ENCODE data around the gene EVPLL.

- TF ChIP-seq POLR2AphosphoS5 (IDR thresholded peaks at IDR 0.05): no peak
- TF ChIP-seq, protein P1, sequence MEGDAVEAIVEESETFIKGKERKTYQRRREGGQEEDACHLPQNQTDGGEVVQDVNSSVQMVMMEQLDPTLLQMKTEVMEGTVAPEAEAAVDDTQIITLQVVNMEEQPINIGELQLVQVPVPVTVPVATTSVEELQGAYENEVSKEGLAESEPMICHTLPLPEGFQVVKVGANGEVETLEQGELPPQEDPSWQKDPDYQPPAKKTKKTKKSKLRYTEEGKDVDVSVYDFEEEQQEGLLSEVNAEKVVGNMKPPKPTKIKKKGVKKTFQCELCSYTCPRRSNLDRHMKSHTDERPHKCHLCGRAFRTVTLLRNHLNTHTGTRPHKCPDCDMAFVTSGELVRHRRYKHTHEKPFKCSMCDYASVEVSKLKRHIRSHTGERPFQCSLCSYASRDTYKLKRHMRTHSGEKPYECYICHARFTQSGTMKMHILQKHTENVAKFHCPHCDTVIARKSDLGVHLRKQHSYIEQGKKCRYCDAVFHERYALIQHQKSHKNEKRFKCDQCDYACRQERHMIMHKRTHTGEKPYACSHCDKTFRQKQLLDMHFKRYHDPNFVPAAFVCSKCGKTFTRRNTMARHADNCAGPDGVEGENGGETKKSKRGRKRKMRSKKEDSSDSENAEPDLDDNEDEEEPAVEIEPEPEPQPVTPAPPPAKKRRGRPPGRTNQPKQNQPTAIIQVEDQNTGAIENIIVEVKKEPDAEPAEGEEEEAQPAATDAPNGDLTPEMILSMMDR (IDR thresholded peaks at IDR 0.05 in 8 of 11, conservative IDR thresholded peaks at IDR 0.05 in 3 of 11): no peak
- no peak for TF ChIP-seq POLR2A (IDR thresholded peaks at IDR 0.05)
These were observed 3.4 kb upstream of the EVPLL start for GRCh38 chr17:18374216-18374615.

Measured in spleen (tissue), 7 donors.